WTC11 (cell line): ENCODE data around the gene RNF19B. TPM values are rescaled to one million over a fixed set of nuclear protein-coding genes. Genes with fewer than 3 reads are reported as not detected.

Source experiments
- ATAC-seq: fragments of 200-7000 bp; cut with Tn5 transposase; 2 replicates; pipeline ENCODE4 v1.10.0; 2021; ENCODE audit warnings: mild to moderate bottlenecking, moderate library complexity
- CTCF ChIA-PET: fragments of 300-600 bp; sonication (Branson Sonifier 250); formaldehyde crosslinking; loops from one replicate; lab custom pipeline; 2021; ENCODE audit warnings: antibody characterized with exemption; lab: Charles Lee
- POLR2A ChIA-PET: fragments of 350-600 bp; sonication (Branson Sonifier 250); formaldehyde crosslinking; loops from one replicate; lab custom pipeline; 2021; ENCODE audit warnings: antibody characterized with exemption; lab: Charles Lee
- DNase-seq: peaks from one replicate; pipeline ENCODE4 v3.0.0; 2021; ENCODE audit warnings: low spot score
- H3K27ac Mint-ChIP-seq: 2 replicates; pipeline ENCODE4 v1.8.0; 2021; ENCODE audit warnings: mixed read lengths
- H3K27me3 Mint-ChIP-seq: 2 replicates; pipeline ENCODE4 v1.8.0; 2021; ENCODE audit warnings: low read depth, mild to moderate bottlenecking, moderate library complexity, mixed read lengths
- H3K36me3 Mint-ChIP-seq: 2 replicates; pipeline ENCODE4 v1.8.0; 2021; ENCODE audit warnings: mixed read lengths
- H3K4me1 Mint-ChIP-seq: 2 replicates; pipeline ENCODE4 v1.8.0; 2022; ENCODE audit warnings: mixed read lengths
- H3K4me3 Mint-ChIP-seq: 2 replicates; pipeline ENCODE4 v1.8.0; 2021; ENCODE audit warnings: mild to moderate bottlenecking, moderate library complexity, mixed read lengths
- H3K9me3 Mint-ChIP-seq: 2 replicates; pipeline ENCODE4 v1.8.0; 2021; ENCODE audit warnings: mixed read lengths
- CBFB ChIP-seq: sonication (generic); formaldehyde crosslinking; IDR thresholded peaks from 2 replicates; pipeline ENCODE4 v1.8.1; 2022; ENCODE audit warnings: mild to moderate bottlenecking, low read depth, missing genetic modification reagents
- ELF4 ChIP-seq: sonication (generic); formaldehyde crosslinking; IDR thresholded peaks from 2 replicates; pipeline ENCODE4 v1.8.1; 2022; ENCODE audit warnings: low read depth, mild to moderate bottlenecking, moderate library complexity, missing genetic modification reagents
- EMX1 ChIP-seq: fragments of 250-450 bp; sonication (Bioruptor Pico); IDR thresholded peaks from 2 replicates; pipeline ENCODE4 v1.8.0; 2021; ENCODE audit warnings: mild to moderate bottlenecking
- ETV6 ChIP-seq: sonication (generic); formaldehyde crosslinking; IDR thresholded peaks from 2 replicates; pipeline ENCODE4 v1.8.1; 2022; ENCODE audit warnings: mild to moderate bottlenecking, missing genetic modification reagents
- FOXJ3 ChIP-seq: sonication (generic); formaldehyde crosslinking; IDR thresholded peaks from 2 replicates; pipeline ENCODE4 v1.9.0; 2021; ENCODE audit warnings: missing genetic modification reagents, mild to moderate bottlenecking, borderline replicate concordance
- GABPB1 ChIP-seq: sonication (generic); formaldehyde crosslinking; IDR thresholded peaks from 2 replicates; pipeline ENCODE4 v1.8.1; 2023; ENCODE audit warnings: mild to moderate bottlenecking, missing genetic modification reagents
- JUN ChIP-seq: sonication (generic); formaldehyde crosslinking; IDR thresholded peaks from 2 replicates; pipeline ENCODE4 v1.8.0; 2023; ENCODE audit warnings: mild to moderate bottlenecking, missing genetic modification reagents
- MXD4 ChIP-seq: fragments of 250-450 bp; sonication (Bioruptor Pico); IDR thresholded peaks from 2 replicates; pipeline ENCODE4 v1.8.0; 2021; ENCODE audit warnings: mild to moderate bottlenecking, moderate library complexity, borderline replicate concordance
- NR1H2 ChIP-seq: sonication (generic); formaldehyde crosslinking; IDR thresholded peaks from 2 replicates; pipeline ENCODE4 v1.9.0; 2021; ENCODE audit warnings: mild to moderate bottlenecking, moderate library complexity, missing genetic modification reagents
- RORB ChIP-seq: fragments of 250-450 bp; sonication (Bioruptor Pico); IDR thresholded peaks from 2 replicates; pipeline ENCODE4 v1.9.0; 2021; ENCODE audit warnings: mild to moderate bottlenecking
- SOX15 ChIP-seq: fragments of 250-450 bp; sonication (Bioruptor Pico); IDR thresholded peaks from 2 replicates; pipeline ENCODE4 v1.9.0; 2021; ENCODE audit warnings: mild to moderate bottlenecking
- TEAD1 ChIP-seq: sonication (generic); formaldehyde crosslinking; IDR thresholded peaks from 2 replicates; pipeline ENCODE4 v1.8.0; 2022; ENCODE audit warnings: mild to moderate bottlenecking, missing genetic modification reagents
- ZNF263 ChIP-seq: sonication (generic); formaldehyde crosslinking; IDR thresholded peaks from 2 replicates; pipeline ENCODE4 v1.8.1; 2022; ENCODE audit warnings: low read depth, mild to moderate bottlenecking, moderate library complexity, missing genetic modification reagents
- total RNA-seq: library from RNA; stranded (reverse); gene quantifications from 3 replicates; pipeline ENCODE4 v1.2.3, GENCODE V29; 2021
- TF ChIP-seq, protein P1 (sequence below): sonication (generic); formaldehyde crosslinking; IDR thresholded peaks from 2 replicates; pipeline ENCODE4 v1.8.1; 2022; ENCODE audit warnings: mild to moderate bottlenecking, moderate library complexity, missing genetic modification reagents
- TF ChIP-seq, protein P2 (sequence below): fragments of 250-450 bp; sonication (Bioruptor Pico); IDR thresholded peaks from 2 replicates; pipeline ENCODE4 v1.9.0; 2021; ENCODE audit warnings: mild to moderate bottlenecking
- TF ChIP-seq, protein P3 (sequence below): sonication (generic); formaldehyde crosslinking; conservative IDR thresholded peaks from 2 replicates; pipeline ENCODE4 v1.8.1; 2022; ENCODE audit warnings: mild to moderate bottlenecking, missing genetic modification reagents
- TF ChIP-seq, protein P4 (sequence below): sonication (generic); formaldehyde crosslinking; IDR thresholded peaks from 2 replicates; pipeline ENCODE4 v1.8.1; 2023; ENCODE audit warnings: mild to moderate bottlenecking, missing genetic modification reagents
- TF ChIP-seq, protein P5 (sequence below): sonication (generic); formaldehyde crosslinking; IDR thresholded peaks from 2 replicates; pipeline ENCODE4 v1.8.1; 2023; ENCODE audit warnings: mild to moderate bottlenecking, missing genetic modification reagents, borderline replicate concordance
- TF ChIP-seq, protein P6 (sequence below): sonication (generic); formaldehyde crosslinking; IDR thresholded peaks from 2 replicates; pipeline ENCODE4 v1.8.0; 2022; ENCODE audit warnings: mild to moderate bottlenecking, missing genetic modification reagents
- TF ChIP-seq, protein P7 (sequence below): sonication (generic); formaldehyde crosslinking; IDR thresholded peaks from 2 replicates; pipeline ENCODE4 v1.8.1; 2023; ENCODE audit warnings: mild to moderate bottlenecking, missing genetic modification reagents, moderate library complexity

The RNF19B gene
- total RNA-seq, 1 experiment from 2014 or later = 21.9 TPM

DNA sequence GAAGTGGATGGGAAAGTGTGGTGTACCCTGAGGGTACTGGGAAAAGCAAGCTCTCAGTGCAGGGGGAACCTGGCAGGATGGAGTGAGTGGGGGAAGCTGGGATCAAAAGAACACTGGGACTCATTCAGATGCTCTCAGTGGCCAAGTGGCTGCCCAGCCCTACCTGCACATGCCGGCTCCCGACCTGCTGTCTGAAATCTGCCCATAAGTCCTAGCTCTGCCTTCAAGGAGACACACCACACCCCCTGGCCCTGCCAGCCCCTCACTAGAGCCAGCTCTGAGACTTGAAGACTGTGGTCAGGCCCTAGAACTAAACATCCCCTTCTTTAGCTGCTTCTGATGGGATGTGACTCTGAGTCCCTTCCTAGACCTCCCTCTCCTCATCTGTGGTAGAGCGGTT, 65.7 kb downstream of the RNF19B start:
- ATAC-seq = no peak
- no peaks in the 10 kb centered on the region for H3K9me3 Mint-ChIP-seq
- no peak overlapping the region for H3K4me3 Mint-ChIP-seq
- H3K36me3 Mint-ChIP-seq = no peaks in the 10 kb centered on the region
- POLR2A ChIA-PET = no interaction called here
- TF ChIP-seq, protein P1, sequence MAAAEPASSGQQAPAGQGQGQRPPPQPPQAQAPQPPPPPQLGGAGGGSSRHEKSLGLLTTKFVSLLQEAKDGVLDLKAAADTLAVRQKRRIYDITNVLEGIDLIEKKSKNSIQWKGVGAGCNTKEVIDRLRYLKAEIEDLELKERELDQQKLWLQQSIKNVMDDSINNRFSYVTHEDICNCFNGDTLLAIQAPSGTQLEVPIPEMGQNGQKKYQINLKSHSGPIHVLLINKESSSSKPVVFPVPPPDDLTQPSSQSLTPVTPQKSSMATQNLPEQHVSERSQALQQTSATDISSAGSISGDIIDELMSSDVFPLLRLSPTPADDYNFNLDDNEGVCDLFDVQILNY (CRISPR knock-in tag) = no peak
- no peak for TF ChIP-seq EMX1 (CRISPR knock-in tag)
- no peak for TF ChIP-seq ETV6 (CRISPR knock-in tag)
- TF ChIP-seq, protein P2, sequence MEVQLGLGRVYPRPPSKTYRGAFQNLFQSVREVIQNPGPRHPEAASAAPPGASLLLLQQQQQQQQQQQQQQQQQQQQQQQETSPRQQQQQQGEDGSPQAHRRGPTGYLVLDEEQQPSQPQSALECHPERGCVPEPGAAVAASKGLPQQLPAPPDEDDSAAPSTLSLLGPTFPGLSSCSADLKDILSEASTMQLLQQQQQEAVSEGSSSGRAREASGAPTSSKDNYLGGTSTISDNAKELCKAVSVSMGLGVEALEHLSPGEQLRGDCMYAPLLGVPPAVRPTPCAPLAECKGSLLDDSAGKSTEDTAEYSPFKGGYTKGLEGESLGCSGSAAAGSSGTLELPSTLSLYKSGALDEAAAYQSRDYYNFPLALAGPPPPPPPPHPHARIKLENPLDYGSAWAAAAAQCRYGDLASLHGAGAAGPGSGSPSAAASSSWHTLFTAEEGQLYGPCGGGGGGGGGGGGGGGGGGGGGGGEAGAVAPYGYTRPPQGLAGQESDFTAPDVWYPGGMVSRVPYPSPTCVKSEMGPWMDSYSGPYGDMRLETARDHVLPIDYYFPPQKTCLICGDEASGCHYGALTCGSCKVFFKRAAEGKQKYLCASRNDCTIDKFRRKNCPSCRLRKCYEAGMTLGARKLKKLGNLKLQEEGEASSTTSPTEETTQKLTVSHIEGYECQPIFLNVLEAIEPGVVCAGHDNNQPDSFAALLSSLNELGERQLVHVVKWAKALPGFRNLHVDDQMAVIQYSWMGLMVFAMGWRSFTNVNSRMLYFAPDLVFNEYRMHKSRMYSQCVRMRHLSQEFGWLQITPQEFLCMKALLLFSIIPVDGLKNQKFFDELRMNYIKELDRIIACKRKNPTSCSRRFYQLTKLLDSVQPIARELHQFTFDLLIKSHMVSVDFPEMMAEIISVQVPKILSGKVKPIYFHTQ (CRISPR knock-in tag) = no peak
- no peak for TF ChIP-seq CBFB (CRISPR knock-in tag)
- TF ChIP-seq SOX15 (CRISPR knock-in tag) = no peak
- no peak for TF ChIP-seq ELF4 (CRISPR knock-in tag)
- no peak for TF ChIP-seq GABPB1 (CRISPR knock-in tag)
- TF ChIP-seq RORB = no peak
- TF ChIP-seq, protein P3, sequence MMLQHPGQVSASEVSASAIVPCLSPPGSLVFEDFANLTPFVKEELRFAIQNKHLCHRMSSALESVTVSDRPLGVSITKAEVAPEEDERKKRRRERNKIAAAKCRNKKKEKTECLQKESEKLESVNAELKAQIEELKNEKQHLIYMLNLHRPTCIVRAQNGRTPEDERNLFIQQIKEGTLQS (CRISPR knock-in tag) = no peak
- no peak for TF ChIP-seq NR1H2 (CRISPR knock-in tag)
- no peak for TF ChIP-seq ZNF263
- no peak for TF ChIP-seq MXD4
- TF ChIP-seq JUN (CRISPR knock-in tag) = no peak
- TF ChIP-seq, protein P4, sequence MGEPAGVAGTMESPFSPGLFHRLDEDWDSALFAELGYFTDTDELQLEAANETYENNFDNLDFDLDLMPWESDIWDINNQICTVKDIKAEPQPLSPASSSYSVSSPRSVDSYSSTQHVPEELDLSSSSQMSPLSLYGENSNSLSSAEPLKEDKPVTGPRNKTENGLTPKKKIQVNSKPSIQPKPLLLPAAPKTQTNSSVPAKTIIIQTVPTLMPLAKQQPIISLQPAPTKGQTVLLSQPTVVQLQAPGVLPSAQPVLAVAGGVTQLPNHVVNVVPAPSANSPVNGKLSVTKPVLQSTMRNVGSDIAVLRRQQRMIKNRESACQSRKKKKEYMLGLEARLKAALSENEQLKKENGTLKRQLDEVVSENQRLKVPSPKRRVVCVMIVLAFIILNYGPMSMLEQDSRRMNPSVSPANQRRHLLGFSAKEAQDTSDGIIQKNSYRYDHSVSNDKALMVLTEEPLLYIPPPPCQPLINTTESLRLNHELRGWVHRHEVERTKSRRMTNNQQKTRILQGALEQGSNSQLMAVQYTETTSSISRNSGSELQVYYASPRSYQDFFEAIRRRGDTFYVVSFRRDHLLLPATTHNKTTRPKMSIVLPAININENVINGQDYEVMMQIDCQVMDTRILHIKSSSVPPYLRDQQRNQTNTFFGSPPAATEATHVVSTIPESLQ = no peak
- TF ChIP-seq FOXJ3 (CRISPR knock-in tag) = no peak
- TF ChIP-seq, protein P5, sequence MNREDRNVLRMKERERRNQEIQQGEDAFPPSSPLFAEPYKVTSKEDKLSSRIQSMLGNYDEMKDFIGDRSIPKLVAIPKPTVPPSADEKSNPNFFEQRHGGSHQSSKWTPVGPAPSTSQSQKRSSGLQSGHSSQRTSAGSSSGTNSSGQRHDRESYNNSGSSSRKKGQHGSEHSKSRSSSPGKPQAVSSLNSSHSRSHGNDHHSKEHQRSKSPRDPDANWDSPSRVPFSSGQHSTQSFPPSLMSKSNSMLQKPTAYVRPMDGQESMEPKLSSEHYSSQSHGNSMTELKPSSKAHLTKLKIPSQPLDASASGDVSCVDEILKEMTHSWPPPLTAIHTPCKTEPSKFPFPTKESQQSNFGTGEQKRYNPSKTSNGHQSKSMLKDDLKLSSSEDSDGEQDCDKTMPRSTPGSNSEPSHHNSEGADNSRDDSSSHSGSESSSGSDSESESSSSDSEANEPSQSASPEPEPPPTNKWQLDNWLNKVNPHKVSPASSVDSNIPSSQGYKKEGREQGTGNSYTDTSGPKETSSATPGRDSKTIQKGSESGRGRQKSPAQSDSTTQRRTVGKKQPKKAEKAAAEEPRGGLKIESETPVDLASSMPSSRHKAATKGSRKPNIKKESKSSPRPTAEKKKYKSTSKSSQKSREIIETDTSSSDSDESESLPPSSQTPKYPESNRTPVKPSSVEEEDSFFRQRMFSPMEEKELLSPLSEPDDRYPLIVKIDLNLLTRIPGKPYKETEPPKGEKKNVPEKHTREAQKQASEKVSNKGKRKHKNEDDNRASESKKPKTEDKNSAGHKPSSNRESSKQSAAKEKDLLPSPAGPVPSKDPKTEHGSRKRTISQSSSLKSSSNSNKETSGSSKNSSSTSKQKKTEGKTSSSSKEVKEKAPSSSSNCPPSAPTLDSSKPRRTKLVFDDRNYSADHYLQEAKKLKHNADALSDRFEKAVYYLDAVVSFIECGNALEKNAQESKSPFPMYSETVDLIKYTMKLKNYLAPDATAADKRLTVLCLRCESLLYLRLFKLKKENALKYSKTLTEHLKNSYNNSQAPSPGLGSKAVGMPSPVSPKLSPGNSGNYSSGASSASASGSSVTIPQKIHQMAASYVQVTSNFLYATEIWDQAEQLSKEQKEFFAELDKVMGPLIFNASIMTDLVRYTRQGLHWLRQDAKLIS = no peak
- TF ChIP-seq TEAD1 (CRISPR knock-in tag) = no peak
- TF ChIP-seq, protein P6, sequence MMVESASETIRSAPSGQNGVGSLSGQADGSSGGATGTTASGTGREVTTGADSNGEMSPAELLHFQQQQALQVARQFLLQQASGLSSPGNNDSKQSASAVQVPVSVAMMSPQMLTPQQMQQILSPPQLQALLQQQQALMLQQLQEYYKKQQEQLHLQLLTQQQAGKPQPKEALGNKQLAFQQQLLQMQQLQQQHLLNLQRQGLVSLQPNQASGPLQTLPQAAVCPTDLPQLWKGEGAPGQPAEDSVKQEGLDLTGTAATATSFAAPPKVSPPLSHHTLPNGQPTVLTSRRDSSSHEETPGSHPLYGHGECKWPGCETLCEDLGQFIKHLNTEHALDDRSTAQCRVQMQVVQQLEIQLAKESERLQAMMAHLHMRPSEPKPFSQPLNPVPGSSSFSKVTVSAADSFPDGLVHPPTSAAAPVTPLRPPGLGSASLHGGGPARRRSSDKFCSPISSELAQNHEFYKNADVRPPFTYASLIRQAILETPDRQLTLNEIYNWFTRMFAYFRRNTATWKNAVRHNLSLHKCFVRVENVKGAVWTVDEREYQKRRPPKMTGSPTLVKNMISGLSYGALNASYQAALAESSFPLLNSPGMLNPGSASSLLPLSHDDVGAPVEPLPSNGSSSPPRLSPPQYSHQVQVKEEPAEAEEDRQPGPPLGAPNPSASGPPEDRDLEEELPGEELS = no peak
- TF ChIP-seq, protein P7, sequence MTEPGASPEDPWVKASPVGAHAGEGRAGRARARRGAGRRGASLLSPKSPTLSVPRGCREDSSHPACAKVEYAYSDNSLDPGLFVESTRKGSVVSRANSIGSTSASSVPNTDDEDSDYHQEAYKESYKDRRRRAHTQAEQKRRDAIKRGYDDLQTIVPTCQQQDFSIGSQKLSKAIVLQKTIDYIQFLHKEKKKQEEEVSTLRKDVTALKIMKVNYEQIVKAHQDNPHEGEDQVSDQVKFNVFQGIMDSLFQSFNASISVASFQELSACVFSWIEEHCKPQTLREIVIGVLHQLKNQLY (CRISPR knock-in tag) = no peak
- H3K4me1 Mint-ChIP-seq = peaks cover 12% of the 10 kb centered on the region
- H3K27ac Mint-ChIP-seq = no peak overlapping the region
- H3K27me3 Mint-ChIP-seq = peaks cover 60% of the 10 kb centered on the region
- CTCF ChIA-PET = interaction anchor here (1.1 to 4.4 kb wide), 3 partner anchors 12 to 188 kb away, joined by 3 to 14 read pairs (median 6); no protein-coding TSS in a partner anchor
- no peak for DNase-seq
